ENCODE measurements around the gene PTPN13.

The PTPN13 gene

DNA sequence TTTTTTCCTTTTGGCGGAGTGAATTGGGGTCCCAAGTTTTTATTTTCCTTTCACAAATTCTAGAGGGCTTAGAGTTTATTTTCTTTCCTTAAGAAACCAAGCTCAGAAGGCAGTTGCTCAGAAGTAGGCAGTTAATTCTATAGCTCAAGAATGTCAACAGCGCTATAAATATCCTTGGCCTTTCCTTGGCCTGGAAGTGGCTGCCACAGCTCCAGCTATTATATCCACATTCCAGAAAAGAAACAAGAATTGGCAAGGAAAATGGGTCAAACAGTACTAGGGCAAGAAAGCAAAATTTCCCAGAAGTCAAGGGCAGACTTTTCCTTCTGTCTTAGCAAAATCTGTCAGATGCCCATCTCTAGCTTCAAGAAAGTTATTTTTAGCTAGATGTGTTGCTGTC is 224.1 kb downstream of the PTPN13 start:
- Histone ChIP-seq H3K9me3 (ENCODE audit: control insufficient read depth, insufficient read depth, low read depth, low read length) (no peaks in the 10 kb centered on the region), H3K4me1 (ENCODE audit: control insufficient read depth, insufficient read depth, low read length) (no peaks in the 10 kb centered on the region), H3K27ac (ENCODE audit: extremely low read depth, low read depth, low read length) (no peak overlapping the region), H3K36me3 (ENCODE audit: control insufficient read depth in 2 of 2, insufficient read depth in 1 of 2, low read length in 2 of 2) (peaks cover 4 to 23% of the 10 kb centered on the region in 2 experiments), H3K4me3 (ENCODE audit: low read depth, low read length) (no peak overlapping the region)
- ChIA-PET POLR2A (no interaction called here), CTCF (no interaction called here)
- TF ChIP-seq, protein P1, sequence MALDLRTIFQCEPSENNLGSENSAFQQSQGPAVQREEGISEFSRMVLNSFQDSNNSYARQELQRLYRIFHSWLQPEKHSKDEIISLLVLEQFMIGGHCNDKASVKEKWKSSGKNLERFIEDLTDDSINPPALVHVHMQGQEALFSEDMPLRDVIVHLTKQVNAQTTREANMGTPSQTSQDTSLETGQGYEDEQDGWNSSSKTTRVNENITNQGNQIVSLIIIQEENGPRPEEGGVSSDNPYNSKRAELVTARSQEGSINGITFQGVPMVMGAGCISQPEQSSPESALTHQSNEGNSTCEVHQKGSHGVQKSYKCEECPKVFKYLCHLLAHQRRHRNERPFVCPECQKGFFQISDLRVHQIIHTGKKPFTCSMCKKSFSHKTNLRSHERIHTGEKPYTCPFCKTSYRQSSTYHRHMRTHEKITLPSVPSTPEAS (tag by site-specific recombination; IDR thresholded peaks at IDR 0.05) = no peak
- TF ChIP-seq, protein P2, sequence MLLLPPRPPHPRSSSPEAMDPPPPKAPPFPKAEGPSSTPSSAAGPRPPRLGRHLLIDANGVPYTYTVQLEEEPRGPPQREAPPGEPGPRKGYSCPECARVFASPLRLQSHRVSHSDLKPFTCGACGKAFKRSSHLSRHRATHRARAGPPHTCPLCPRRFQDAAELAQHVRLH (tag by site-specific recombination; IDR thresholded peaks at IDR 0.05) = no peak
- TF ChIP-seq OVOL3 (tag by site-specific recombination; IDR thresholded peaks at IDR 0.05) (no peak), PRDM1 (tag by site-specific recombination; IDR thresholded peaks at IDR 0.05) (no peak), ZNF341 (tag by site-specific recombination; IDR thresholded peaks at IDR 0.05; ENCODE audit: low read depth) (no peak), GLI4 (tag by site-specific recombination; IDR thresholded peaks at IDR 0.05) (no peak), ZNF280D (tag by site-specific recombination; IDR thresholded peaks at IDR 0.05) (no peak), KLF16 (tag by site-specific recombination; IDR thresholded peaks at IDR 0.05) (no peak), ZNF501 (tag by site-specific recombination; IDR thresholded peaks at IDR 0.05) (no peak), ZNF791 (tag by site-specific recombination; IDR thresholded peaks at IDR 0.05) (no peak), ZNF610 (tag by site-specific recombination; IDR thresholded peaks at IDR 0.05; ENCODE audit: borderline replicate concordance) (no peak), ZNF2 (tag by site-specific recombination; IDR thresholded peaks at IDR 0.05) (no peak), ZNF654 (tag by site-specific recombination; IDR thresholded peaks at IDR 0.05; ENCODE audit: low read depth) (no peak)

DNA sequence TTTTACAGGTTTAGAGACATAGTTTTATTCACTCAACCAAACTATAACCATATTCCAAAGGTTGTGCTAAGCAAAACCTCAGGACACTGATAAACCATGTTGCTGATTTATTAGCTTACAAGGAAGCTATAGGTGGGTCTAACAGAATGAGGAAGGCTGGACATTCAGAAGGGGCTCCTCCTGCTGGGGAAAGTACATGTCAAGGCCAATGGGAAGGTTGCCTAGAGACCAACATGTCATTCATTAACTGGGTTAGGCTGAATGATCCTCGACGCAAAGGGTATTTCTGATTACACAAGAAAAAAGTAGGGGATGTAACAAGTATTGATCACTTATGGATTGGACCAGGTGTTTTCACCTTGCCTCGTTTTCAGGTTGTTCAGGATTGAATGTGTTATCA is 224.7 kb downstream of the PTPN13 start:
- Histone ChIP-seq H3K27ac (ENCODE audit: extremely low read depth, low read depth, low read length) (no peak overlapping the region), H3K36me3 (ENCODE audit: control insufficient read depth in 2 of 2, insufficient read depth in 1 of 2, low read length in 2 of 2) (peaks cover 4 to 19% of the 10 kb centered on the region in 2 experiments), H3K4me3 (ENCODE audit: low read depth, low read length) (no peak overlapping the region), H3K9me3 (ENCODE audit: control insufficient read depth, insufficient read depth, low read depth, low read length) (no peaks in the 10 kb centered on the region), H3K4me1 (ENCODE audit: control insufficient read depth, insufficient read depth, low read length) (no peaks in the 10 kb centered on the region)
- CTCF ChIA-PET = no interaction called here
- TF ChIP-seq ZNF175 (tag by site-specific recombination; IDR thresholded peaks at IDR 0.05) (no peak), ZNF792 (tag by site-specific recombination; IDR thresholded peaks at IDR 0.05) (no peak), ZNF626 (tag by site-specific recombination; IDR thresholded peaks at IDR 0.05) (no peak)
- POLR2A ChIA-PET = no interaction called here

GRCh38 chr4:86819561-86819960 is 225.4 kb downstream of the PTPN13 start:
- ChIA-PET POLR2A (no interaction called here), CTCF (no interaction called here)
- Histone ChIP-seq H3K9me3 (ENCODE audit: control insufficient read depth, insufficient read depth, low read depth, low read length) (no peaks in the 10 kb centered on the region), H3K4me3 (ENCODE audit: low read depth, low read length) (no peak overlapping the region), H3K4me1 (ENCODE audit: control insufficient read depth, insufficient read depth, low read length) (no peaks in the 10 kb centered on the region), H3K27ac (ENCODE audit: extremely low read depth, low read depth, low read length) (no peak overlapping the region), H3K36me3 (ENCODE audit: control insufficient read depth in 2 of 2, insufficient read depth in 1 of 2, low read length in 2 of 2) (peaks cover 1 to 16% of the 10 kb centered on the region in 2 experiments; a peak in 2 of 3 replicates)
- TF ChIP-seq OSR2 (tag by site-specific recombination; IDR thresholded peaks at IDR 0.05) = no peak
